Breast epithelium (tissue), 4 donors: ENCODE measurements around the gene HPCAL1. TPM values are rescaled to one million over a fixed set of nuclear protein-coding genes. Genes with fewer than 3 reads are reported as not detected.
A peak's percentile ranks its signal among the peaks of the same experiment; 100 is the strongest.

Experiments
- DNase-seq, 2 donors: peaks; one replicate each; pipeline ENCODE4 v3.0.0-alpha.2; 2019; ENCODE audit warnings: low spot score in 2 of 2
- H3K27ac ChIP-seq, 2 donors: fragments of 200-600 bp; sonication (generic) in 1 of 2; one replicate each; pipeline ENCODE4 v1.5.1; 2016 to 2019; ENCODE audit warnings: mild to moderate bottlenecking in 1 of 2
- H3K27me3 ChIP-seq, 2 donors: fragments of 200-600 bp; sonication (generic) in 1 of 2; one replicate each; pipeline versions ENCODE4 v1.5.1 to v1.6.0; 2017 to 2019; ENCODE audit warnings: control low read depth in 1 of 2, mild to moderate bottlenecking in 1 of 2
- H3K36me3 ChIP-seq: fragments of 200-600 bp; one replicate; pipeline ENCODE4 v1.5.1; 2019
- H3K4me1 ChIP-seq, 2 donors: fragments of 200-600 bp; sonication (generic); one replicate each; pipeline ENCODE4 v1.5.1; 2016 to 2019; ENCODE audit warnings: control low read depth in 1 of 2
- H3K4me3 ChIP-seq, 3 donors: fragments of 200-600 bp; sonication (generic); 1 replicate in 2 of 3; 2 replicates in 1 of 3; pipeline ENCODE4 v1.5.1; 2016 to 2019; ENCODE audit warnings: mild to moderate bottlenecking in 3 of 3, moderate library complexity in 2 of 3
- H3K9me3 ChIP-seq, 2 donors: fragments of 200-600 bp; sonication (generic) in 1 of 2; one replicate each; pipeline ENCODE4 v1.5.1; 2016 to 2019; ENCODE audit warnings: control low read depth in 1 of 2
- CTCF ChIP-seq, 3 donors: fragments of 450-650 bp; IDR thresholded peaks; one replicate each; pipeline ENCODE4 v1.5.1; 2016 to 2017; ENCODE audit warnings: antibody characterized with exemption in 3 of 3, mild to moderate bottlenecking in 3 of 3, moderate library complexity in 3 of 3
- POLR2A ChIP-seq: fragments of 450-650 bp; IDR thresholded peaks from one replicate; pipeline ENCODE4 v1.6.1; 2016; ENCODE audit warnings: antibody characterized with exemption, mild to moderate bottlenecking, moderate library complexity
- POLR2AphosphoS5 ChIP-seq, 3 donors: sonication (generic); formaldehyde crosslinking; IDR thresholded peaks; one replicate each; pipeline ENCODE4 v1.6.1; 2017; ENCODE audit warnings: antibody characterized with exemption in 3 of 3
- intact Hi-C: fragments of 100-400 bp; cut with DNase I; formaldehyde crosslinking; loops from one replicate; pipeline ENCODE4 v1.15.1; 2023; ENCODE audit warnings: low total_unique reads
- total RNA-seq, 3 donors: library from RNA; depleted of rRNA; stranded (reverse); fragments of >200 nt; gene quantifications; one replicate each; pipeline ENCODE4 v1.1.0, GENCODE V29; 2016

Gene HPCAL1
- total RNA-seq, 3 donors from 2014 or later: 38.6 to 41.9 (median 41.6) TPM

GRCh38 chr2:10466801-10467200 lies 164.1 kb downstream of the HPCAL1 start:
- no peaks in the 10 kb centered on the region for H3K4me1 ChIP-seq
- DNase-seq: no peak
- TF ChIP-seq POLR2A (no peak), CTCF (IDR thresholded peaks at IDR 0.05) (no peak), POLR2AphosphoS5 (IDR thresholded peaks at IDR 0.05) (no peak)
- intact Hi-C loops: loop anchor here (5.0 kb wide), 1 partner anchor 964 kb away; no protein-coding TSS in a partner anchor
- peaks cover 0 to 9% of the 10 kb centered on the region in 2 donors for H3K27me3 ChIP-seq
- H3K36me3 ChIP-seq: no peaks in the 10 kb centered on the region
- no peak overlapping the region for H3K4me3 ChIP-seq
- H3K9me3 ChIP-seq: no peaks in the 10 kb centered on the region
- H3K27ac ChIP-seq: no peak overlapping the region

GRCh38 chr2:10467401-10467800 lies 164.7 kb downstream of the HPCAL1 start:
- Histone ChIP-seq H3K4me1 (no peaks in the 10 kb centered on the region), H3K27ac (no peak overlapping the region), H3K9me3 (no peaks in the 10 kb centered on the region), H3K27me3 (peaks cover 0 to 9% of the 10 kb centered on the region in 2 donors), H3K36me3 (no peaks in the 10 kb centered on the region), H3K4me3 (no peak overlapping the region)
- TF ChIP-seq POLR2AphosphoS5 (IDR thresholded peaks at IDR 0.05) (no peak), POLR2A (no peak), CTCF (IDR thresholded peaks at IDR 0.05) (no peak)
- intact Hi-C loops: loop anchor here (5.0 kb wide), 1 partner anchor 965 kb away; no protein-coding TSS in a partner anchor
- DNase-seq: no peak

GRCh38 chr2:10469301-10469700 lies 166.6 kb downstream of the HPCAL1 start:
- DNase-seq: no peak
- intact Hi-C loops: loop anchor here (5.0 kb wide), 1 partner anchor 967 kb away; no protein-coding TSS in a partner anchor
- Histone ChIP-seq H3K4me1 (no peaks in the 10 kb centered on the region), H3K9me3 (no peaks in the 10 kb centered on the region), H3K27me3 (peaks cover 0 to 10% of the 10 kb centered on the region in 2 donors), H3K27ac (no peak overlapping the region), H3K36me3 (no peaks in the 10 kb centered on the region), H3K4me3 (no peak overlapping the region)
- TF ChIP-seq CTCF (IDR thresholded peaks at IDR 0.05): no peak
- TF ChIP-seq POLR2A: no peak
- TF ChIP-seq POLR2AphosphoS5 (IDR thresholded peaks at IDR 0.05): no peak

GRCh38 chr2:10469955-10470608 lies 167.4 kb downstream of the HPCAL1 start:
- TF ChIP-seq POLR2AphosphoS5 (IDR thresholded peaks at IDR 0.05) (no peak), POLR2A (no peak), CTCF (IDR thresholded peaks at IDR 0.05) (no peak)
- H3K36me3 ChIP-seq: no peaks in the 10 kb centered on the region
- no peak overlapping the region for H3K4me3 ChIP-seq
- H3K27ac ChIP-seq: no peak overlapping the region
- no peaks in the 10 kb centered on the region for H3K9me3 ChIP-seq
- H3K4me1 ChIP-seq: no peaks in the 10 kb centered on the region
- intact Hi-C loops: loop anchor here (5.0 kb wide), 1 partner anchor 968 kb away; no protein-coding TSS in a partner anchor
- DNase-seq: no peak
- H3K27me3 ChIP-seq: peaks cover 0 to 9% of the 10 kb centered on the region in 2 donors

- DNase-seq: peak in 1 of 2 donors; percentile 7
These were observed 168.4 kb downstream of the HPCAL1 start for GRCh38 chr2:10471046-10471571.

More at GRCh38 chr2:10471046-10471571, 168.4 kb downstream of the HPCAL1 start:
- Histone ChIP-seq H3K27ac (no peak overlapping the region), H3K27me3 (peaks cover 0 to 9% of the 10 kb centered on the region in 2 donors), H3K36me3 (no peaks in the 10 kb centered on the region), H3K4me3 (no peak overlapping the region), H3K9me3 (no peaks in the 10 kb centered on the region), H3K4me1 (no peaks in the 10 kb centered on the region)
- no peak for TF ChIP-seq POLR2AphosphoS5 (IDR thresholded peaks at IDR 0.05)
- no peak for TF ChIP-seq POLR2A
- TF ChIP-seq CTCF (IDR thresholded peaks at IDR 0.05): no peak
- intact Hi-C loops: no loop called here
